Activated CD4-positive, alpha-beta memory T cell treated with anti-CD3 and anti-CD28 coated beads for 36 hours (primary cell): Measurements from ENCODE around the gene ZNHIT2. TPM values are rescaled to one million over a fixed set of nuclear protein-coding genes. Genes with fewer than 3 reads are reported as not detected.
A peak's percentile ranks its signal among the peaks of the same experiment; 100 is the strongest.
"Not testable (repeated sequence)": the region's sequence is repeated elsewhere in the genome, so short reads cannot be mapped to it uniquely, and the experiment has no call there.

Source experiments
- CTCF ChIA-PET: fragments of 350-600 bp; sonication (Branson Sonifier 250); formaldehyde crosslinking; loops from one replicate; lab custom pipeline; 2021; ENCODE audit warnings: antibody characterized with exemption, inconsistent platforms; lab: Charles Lee
- POLR2A ChIA-PET: fragments of 350-600 bp; sonication (Branson Sonifier 250); formaldehyde crosslinking; loops from one replicate; lab custom pipeline; 2021; ENCODE audit warnings: antibody characterized with exemption; lab: Charles Lee
- DNase-seq: peaks from one replicate; pipeline ENCODE4 v3.0.0-alpha.2; 2020
- H3K27ac Mint-ChIP-seq: one replicate; pipeline ENCODE4 v1.8.0; 2021; ENCODE audit warnings: mixed read lengths
- H3K27me3 Mint-ChIP-seq: one replicate; pipeline ENCODE4 v1.8.0; 2021; ENCODE audit warnings: mixed read lengths
- H3K36me3 Mint-ChIP-seq: one replicate; pipeline ENCODE4 v1.8.0; 2021; ENCODE audit warnings: mixed read lengths
- H3K4me1 Mint-ChIP-seq: one replicate; pipeline ENCODE4 v1.8.0; 2021; ENCODE audit warnings: low read depth, mixed read lengths
- H3K4me3 Mint-ChIP-seq: one replicate; pipeline ENCODE4 v1.8.0; 2021; ENCODE audit warnings: mild to moderate bottlenecking, mixed read lengths
- H3K9me3 Mint-ChIP-seq: one replicate; pipeline ENCODE4 v1.8.0; 2021; ENCODE audit warnings: mixed read lengths
- intact Hi-C: fragments of 100-400 bp; cut with micrococcal nuclease; formaldehyde crosslinking; loops from one replicate; pipeline ENCODE4 v1.15.1; 2023
- total RNA-seq, 2 experiments: library from RNA; stranded (reverse); gene quantifications; one replicate each; pipeline ENCODE4 v1.2.3, GENCODE V29; 2021

Gene ZNHIT2
- total RNA-seq, 2 experiments from 2014 or later = 9.3 to 9.7 TPM

GRCh38 chr11:65126624-65127274 lies 9.2 kb upstream of the ZNHIT2 start:
- POLR2A ChIA-PET = interaction anchor here (1.0 kb wide), 1 partner anchor 8 kb away, joined by 5 read pairs; no protein-coding TSS in a partner anchor
- H3K27me3 Mint-ChIP-seq = no peaks in the 10 kb centered on the region
- CTCF ChIA-PET = interaction anchor here (0.9 to 2.8 kb wide), 3 partner anchors 9 to 16 kb away, joined by 3 to 9 read pairs (median 4); partner anchors contain the start of genes TM7SF2 and ZNHIT2
- H3K4me1 Mint-ChIP-seq = peaks cover 22% of the 10 kb centered on the region
- peaks cover 29% of the 10 kb centered on the region for H3K36me3 Mint-ChIP-seq
- H3K4me3 Mint-ChIP-seq = no peak overlapping the region
- H3K27ac Mint-ChIP-seq = no peak overlapping the region
- no peaks in the 10 kb centered on the region for H3K9me3 Mint-ChIP-seq
- intact Hi-C loops = no loop called here
- no peak for DNase-seq

GRCh38 chr11:65125197-65126056 lies 7.9 kb upstream of the ZNHIT2 start:
- intact Hi-C loops = no loop called here
- H3K27ac Mint-ChIP-seq = no peak overlapping the region
- no peak for DNase-seq
- CTCF ChIA-PET = interaction anchor here (1.2 to 1.3 kb wide), 2 partner anchors 9 to 13 kb away, joined by 3 to 4 read pairs; partner anchors contain the start of gene SYVN1
- no peaks in the 10 kb centered on the region for H3K9me3 Mint-ChIP-seq
- POLR2A ChIA-PET = no interaction called here
- H3K36me3 Mint-ChIP-seq = peaks cover 38% of the 10 kb centered on the region
- peaks cover 29% of the 10 kb centered on the region for H3K4me1 Mint-ChIP-seq
- H3K4me3 Mint-ChIP-seq = no peak overlapping the region
- no peaks in the 10 kb centered on the region for H3K27me3 Mint-ChIP-seq

DNA sequence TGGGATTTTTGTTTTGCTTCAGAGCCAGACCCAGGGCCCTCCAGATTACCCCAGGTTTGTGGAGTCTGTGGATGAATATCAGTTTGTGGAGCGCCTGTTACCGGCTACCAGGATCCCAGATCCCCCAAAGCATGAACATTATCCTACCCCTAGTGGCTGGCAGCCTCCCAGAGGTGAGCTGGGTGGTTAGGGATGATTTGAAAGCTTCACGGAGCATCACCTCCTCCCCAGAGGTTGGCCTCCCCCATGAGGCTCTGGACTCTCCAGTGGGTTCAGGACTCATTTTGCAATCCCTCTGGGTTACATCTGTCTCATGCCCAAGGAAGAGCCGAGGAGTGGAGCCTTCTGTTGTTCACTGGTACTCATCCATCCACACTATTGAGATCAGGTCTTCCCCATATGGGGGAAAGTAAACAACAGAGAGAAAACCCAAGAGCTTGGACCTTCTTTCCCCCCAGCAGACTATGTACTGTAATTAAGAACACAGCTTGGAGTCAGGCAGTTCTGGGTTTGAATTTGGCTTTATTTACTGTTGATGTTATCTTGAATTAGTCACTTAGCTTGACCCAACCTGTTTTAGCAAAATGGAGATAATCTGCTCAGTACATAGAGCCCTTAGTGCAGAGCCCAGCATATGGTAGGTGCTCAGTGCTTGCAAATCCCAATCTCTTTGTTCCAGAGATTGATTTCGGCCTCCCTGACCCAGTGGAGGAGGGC lies 7.1 kb upstream of the ZNHIT2 start:
- no peaks in the 10 kb centered on the region for H3K27me3 Mint-ChIP-seq
- intact Hi-C loops = no loop called here
- H3K27ac Mint-ChIP-seq = peak overlapping the region; percentile 39
- peaks cover 37% of the 10 kb centered on the region for H3K4me1 Mint-ChIP-seq
- ChIA-PET POLR2A (no interaction called here), CTCF (interaction anchor here (0.8 to 1.4 kb wide), 3 partner anchors 9 to 14 kb away, joined by 3 to 4 read pairs (median 4); partner anchors contain the start of genes SYVN1 and TM7SF2)
- no peak for DNase-seq
- peaks cover 46% of the 10 kb centered on the region for H3K36me3 Mint-ChIP-seq
- H3K9me3 Mint-ChIP-seq = no peaks in the 10 kb centered on the region
- H3K4me3 Mint-ChIP-seq = peak overlapping the region; percentile 36

- peak within 1 kb of the TSS; percentile 99 for H3K27ac Mint-ChIP-seq
- POLR2A ChIA-PET = interaction anchor here (0.5 to 2.8 kb wide), 18 partner anchors 9 to 385 kb away, joined by 3 to 32 read pairs (median 4); partner anchors contain the start of genes ARL2, CAPN1, CDCA5 and POLA2
- intact Hi-C loops = loop anchor here (1.0 kb wide), 2 partner anchors 12 to 38 kb away; partner anchors contain the start of genes CDCA5, SYVN1 and ZFPL1
- H3K4me1 Mint-ChIP-seq = peaks cover 48% of the 10 kb centered on the region
- no peaks in the 10 kb centered on the region for H3K27me3 Mint-ChIP-seq
- CTCF ChIA-PET = interaction anchor here (0.6 to 5.7 kb wide), 15 partner anchors 9 to 278 kb away, joined by 3 to 72 read pairs (median 4); partner anchors contain the start of genes ARL2, CDC42BPG and TM7SF2
- H3K9me3 Mint-ChIP-seq = no peaks in the 10 kb centered on the region
- peak within 1 kb of the TSS; percentile 100 for H3K4me3 Mint-ChIP-seq
- peaks cover 57% of the 10 kb centered on the region for H3K36me3 Mint-ChIP-seq
- DNase-seq = peak; percentile 99
Observed at GRCh38 chr11:65121865-65122696, 4.6 kb upstream of the ZNHIT2 start, which contains the start of the genes FAU and MRPL49. FAU (minus strand) TSS chr11:65122134; CDS start chr11:65121813, 321 bp downstream. MRPL49 (plus strand) TSS chr11:65122321; CDS start chr11:65122347, 26 bp downstream.

DNA sequence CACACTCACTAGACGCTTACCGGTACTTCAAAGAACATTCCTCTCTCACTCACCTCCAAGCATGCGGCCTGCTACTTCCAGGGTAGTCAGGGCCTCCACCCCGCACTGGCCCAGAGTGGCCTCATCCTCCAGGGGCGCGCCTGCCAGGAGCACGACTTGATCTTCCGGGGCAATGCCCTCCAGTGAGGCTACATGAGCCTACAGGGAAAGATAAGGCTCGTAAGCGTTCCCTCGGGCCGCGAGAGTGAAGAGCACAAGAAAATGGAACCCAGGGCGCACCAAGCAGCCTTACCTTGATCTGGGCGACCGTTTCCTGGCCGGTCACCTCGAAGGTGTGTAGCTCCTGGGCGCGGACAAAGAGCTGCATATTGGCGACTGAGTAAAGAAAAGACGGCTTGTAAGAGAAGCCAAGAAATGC lies 4.0 kb upstream of the ZNHIT2 start:
- Mint-ChIP-seq H3K27ac (peak overlapping the region; percentile 99), H3K4me1 (peaks cover 51% of the 10 kb centered on the region), H3K36me3 (peaks cover 55% of the 10 kb centered on the region), H3K27me3 (no peaks in the 10 kb centered on the region), H3K4me3 (peak overlapping the region; percentile 100), H3K9me3 (no peaks in the 10 kb centered on the region)
- DNase-seq = peak; percentile 54
- ChIA-PET CTCF (interaction anchor here (0.9 to 5.7 kb wide), 13 partner anchors 10 to 277 kb away, joined by 3 to 72 read pairs (median 4); partner anchors contain the start of genes ARL2, CDC42BPG and TM7SF2), POLR2A (interaction anchor here (0.5 to 2.8 kb wide), 15 partner anchors 9 to 386 kb away, joined by 3 to 32 read pairs (median 5); partner anchors contain the start of genes ARL2, CAPN1, CDCA5 and POLA2)
- intact Hi-C loops = no loop called here

DNA sequence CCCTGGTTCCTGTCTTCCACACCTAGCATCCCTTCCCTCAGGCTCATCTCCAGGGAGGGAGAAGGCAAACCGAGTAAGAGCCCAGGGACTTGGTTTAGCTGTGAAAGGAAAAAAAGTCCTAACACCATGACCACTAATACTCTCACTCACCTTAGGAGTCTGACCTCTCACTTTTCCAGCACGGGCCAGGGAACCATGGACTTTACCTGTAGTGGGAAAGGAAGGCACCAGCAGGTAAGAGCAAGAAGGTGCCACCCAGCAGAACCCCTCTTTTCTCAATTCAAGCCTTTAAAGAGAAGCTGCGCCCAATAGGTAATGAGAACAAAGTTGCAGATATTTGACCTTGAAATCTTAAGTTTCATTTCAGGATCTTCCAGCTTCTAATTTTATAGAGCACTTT lies 3.3 kb upstream of the ZNHIT2 start:
- Mint-ChIP-seq H3K36me3 (peaks cover 50% of the 10 kb centered on the region), H3K27ac (peak overlapping the region; percentile 99), H3K27me3 (no peaks in the 10 kb centered on the region), H3K4me3 (peak overlapping the region; percentile 100), H3K9me3 (no peaks in the 10 kb centered on the region), H3K4me1 (peaks cover 56% of the 10 kb centered on the region)
- CTCF ChIA-PET = interaction anchor here (1.7 to 5.7 kb wide), 4 partner anchors 10 to 273 kb away, joined by 4 to 72 read pairs (median 5); partner anchors contain the start of genes ARL2 and TM7SF2
- no peak for DNase-seq
- POLR2A ChIA-PET = interaction anchor here (1.7 to 2.8 kb wide), 3 partner anchors 8 to 106 kb away, joined by 6 to 32 read pairs (median 19); partner anchors contain the start of genes ARL2, SYVN1 and TM7SF2
- intact Hi-C loops = no loop called here

DNA sequence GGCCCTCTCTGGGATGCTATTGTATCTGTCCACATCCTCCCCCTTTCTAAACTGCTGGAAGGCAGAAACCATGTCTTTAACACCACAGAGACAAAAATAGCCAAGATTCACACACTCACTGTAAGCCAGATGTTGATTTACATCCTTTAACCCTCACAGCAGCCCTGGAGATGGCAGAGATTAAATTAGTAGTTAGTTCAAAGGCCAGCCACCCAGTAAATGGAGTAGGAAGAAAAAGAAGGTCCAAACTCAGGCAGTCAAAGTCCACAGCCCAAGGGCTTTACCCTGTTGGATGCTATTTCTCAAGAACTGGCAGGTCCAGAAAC lies 2.1 kb upstream of the ZNHIT2 start:
- intact Hi-C loops = loop anchor here (10.0 kb wide), 2 partner anchors 375 to 875 kb away; partner anchors contain the start of genes FKBP2, PPP1R14B and RASGRP2
- Mint-ChIP-seq H3K27me3 (no peaks in the 10 kb centered on the region), H3K9me3 (no peaks in the 10 kb centered on the region), H3K4me3 (no peak overlapping the region), H3K36me3 (peaks cover 44% of the 10 kb centered on the region), H3K4me1 (peaks cover 64% of the 10 kb centered on the region), H3K27ac (no peak overlapping the region)
- POLR2A ChIA-PET = no interaction called here
- CTCF ChIA-PET = interaction anchor here (0.6 to 5.7 kb wide), 3 partner anchors 9 to 807 kb away, joined by 3 to 72 read pairs (median 3); partner anchors contain the start of gene TM7SF2
- DNase-seq = no peak

- not testable (repeated sequence) for DNase-seq, H3K4me3 Mint-ChIP-seq, H3K27ac Mint-ChIP-seq, H3K9me3 Mint-ChIP-seq, H3K27me3 Mint-ChIP-seq
- Mint-ChIP-seq H3K4me1 (peaks cover 60% of the 10 kb centered on the region), H3K36me3 (peaks cover 42% of the 10 kb centered on the region)
- ChIA-PET POLR2A (interaction anchor here (1.8 to 2.6 kb wide), 3 partner anchors 12 to 63 kb away, joined by 6 to 10 read pairs (median 7); partner anchors contain the start of gene CAPN1), CTCF (interaction anchor here (0.6 to 5.7 kb wide), 8 partner anchors 9 to 808 kb away, joined by 3 to 72 read pairs (median 4); partner anchors contain the start of genes ARL2 and TM7SF2)
- intact Hi-C loops = loop anchor here (10.0 kb wide), 2 partner anchors 374 to 874 kb away; partner anchors contain the start of genes FKBP2, PPP1R14B and RASGRP2
Observed at GRCh38 chr11:65118891-65119669, 1.6 kb upstream of the ZNHIT2 start.

DNA sequence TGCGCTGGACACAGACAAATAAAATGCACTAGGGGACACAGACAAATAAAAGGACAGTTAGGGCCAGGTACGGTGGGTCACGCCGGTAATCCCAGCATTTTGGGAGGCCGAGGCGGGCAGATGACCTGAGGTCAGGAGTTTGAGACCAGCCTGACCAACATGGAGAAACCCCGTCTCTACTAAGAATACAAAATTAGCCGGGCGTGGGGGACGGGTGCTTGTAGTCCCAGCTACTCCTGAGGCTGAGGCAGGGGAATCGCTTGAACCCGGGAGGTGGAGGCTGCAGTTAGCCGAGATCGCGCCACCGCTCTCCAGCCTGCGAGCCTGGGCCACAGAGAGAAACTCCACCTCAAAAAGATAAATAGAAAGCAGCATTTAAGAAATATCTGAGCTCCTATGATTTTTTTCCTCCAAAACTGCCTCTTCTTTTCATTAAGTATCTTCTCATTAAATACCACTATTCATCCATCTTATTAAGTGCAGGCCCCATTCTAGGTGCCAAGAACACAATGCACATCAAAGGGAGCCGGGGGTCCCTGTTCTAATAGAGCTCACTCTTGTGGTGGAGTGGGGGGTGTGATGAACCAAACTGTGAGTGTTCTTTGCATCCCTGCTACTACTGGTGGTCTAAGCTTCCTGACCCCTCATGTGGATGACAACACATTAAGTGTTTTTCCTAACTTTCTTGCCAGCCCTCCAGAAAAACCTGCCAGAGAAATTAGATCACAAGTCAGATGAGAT lies 766 bp upstream of the ZNHIT2 start:
- POLR2A ChIA-PET = interaction anchor here (1.0 to 2.7 kb wide), 7 partner anchors 10 to 333 kb away, joined by 4 to 15 read pairs (median 6); partner anchors contain the start of genes CAPN1, POLA2 and VPS51
- H3K36me3 Mint-ChIP-seq = peaks cover 42% of the 10 kb centered on the region
- H3K9me3 Mint-ChIP-seq = no peaks in the 10 kb centered on the region
- DNase-seq = no peak
- H3K27me3 Mint-ChIP-seq = no peaks in the 10 kb centered on the region
- CTCF ChIA-PET = interaction anchor here (0.6 to 5.7 kb wide), 12 partner anchors 8 to 270 kb away, joined by 3 to 72 read pairs (median 4); partner anchors contain the start of genes ARL2, SYVN1 and TM7SF2
- intact Hi-C loops = loop anchor here (10.0 kb wide), 2 partner anchors 373 to 873 kb away; partner anchors contain the start of genes FKBP2, PPP1R14B and RASGRP2
- H3K4me3 Mint-ChIP-seq = peak overlapping the region; percentile 86
- peaks cover 66% of the 10 kb centered on the region for H3K4me1 Mint-ChIP-seq
- H3K27ac Mint-ChIP-seq = peak overlapping the region; percentile 89
